ENCODE results near the gene CRADD.
"Not testable (repeated sequence)": the region's sequence is repeated elsewhere in the genome, so short reads cannot be mapped to it uniquely, and the experiment has no call there.

CRADD gene

DNA sequence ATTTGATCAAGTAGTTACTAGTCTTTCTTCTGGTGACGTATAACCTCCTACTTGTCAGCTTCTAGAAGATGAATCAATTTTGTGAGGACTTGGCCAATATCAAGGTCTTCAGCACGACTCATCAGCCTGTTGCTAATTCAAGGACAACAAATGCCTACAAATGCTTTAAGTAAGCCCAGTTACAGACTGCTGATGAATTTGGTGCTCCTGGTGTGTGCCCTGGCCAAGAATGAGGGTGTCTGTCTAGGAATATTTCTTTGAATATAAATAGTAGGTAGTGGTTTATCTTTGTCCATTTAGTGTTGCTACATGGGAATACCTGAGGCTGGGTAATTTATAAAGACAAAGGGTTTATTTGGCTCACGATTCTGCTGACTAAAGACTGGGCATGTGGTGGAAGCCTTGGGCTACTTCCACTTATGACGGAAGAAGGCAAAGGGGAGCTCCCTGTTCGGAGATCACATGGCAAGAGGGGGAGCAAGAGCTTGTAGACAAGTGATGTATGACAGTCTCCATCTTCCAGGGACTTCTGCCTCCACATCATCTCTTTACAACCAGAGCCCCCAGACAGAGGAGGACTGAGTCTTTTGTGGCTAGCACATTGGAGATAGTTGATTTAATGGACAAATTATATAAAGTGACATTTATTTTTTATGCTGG is 180.2 kb downstream of the CRADD start:
- Histone ChIP-seq H3K36me3 (ENCODE audit: control insufficient read depth, insufficient read depth, low read length) (no peaks in the 10 kb centered on the region), H3K27ac (ENCODE audit: insufficient read depth, low read length, poor library complexity, severe bottlenecking) (no peak overlapping the region), H3K4me1 (ENCODE audit: control insufficient read depth, insufficient read depth, low read length, poor library complexity, severe bottlenecking) (no peaks in the 10 kb centered on the region), H3K9me3 (ENCODE audit: control insufficient read depth, low read length) (no peaks in the 10 kb centered on the region), H3K4me3 (ENCODE audit: insufficient read depth, low read depth, low read length, poor library complexity, severe bottlenecking) (no peak overlapping the region), H3K27me3 (replicated peaks; ENCODE audit: control insufficient read depth, insufficient read depth, low read length, poor library complexity, severe bottlenecking) (no peaks in the 10 kb centered on the region)
- DNase-seq: no peak

DNA sequence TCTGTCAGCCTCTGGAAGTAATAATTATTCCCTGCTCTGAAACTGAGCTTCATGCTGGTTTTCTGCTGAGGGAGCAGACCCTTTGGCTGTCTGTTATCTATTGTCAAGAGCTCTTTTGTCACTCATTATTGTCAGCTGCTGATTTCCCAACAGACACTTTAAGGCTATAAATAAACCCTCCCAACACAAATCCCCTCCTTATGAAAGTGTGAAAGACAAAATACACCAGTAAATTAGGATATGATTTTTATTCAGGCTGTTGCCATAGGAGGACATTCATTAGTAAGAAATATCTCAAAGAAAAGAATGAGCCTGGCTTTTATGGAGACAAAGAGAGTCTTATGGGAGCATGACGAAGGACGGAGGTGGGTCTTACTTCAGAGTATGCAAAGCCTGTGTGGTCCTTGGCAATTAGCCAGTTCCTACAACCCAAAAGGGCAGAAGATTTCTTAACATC is 180.8 kb downstream of the CRADD start:
- H3K9me3 ChIP-seq (ENCODE audit: control insufficient read depth, low read length): no peaks in the 10 kb centered on the region
- H3K27me3 ChIP-seq (replicated peaks; ENCODE audit: control insufficient read depth, insufficient read depth, low read length, poor library complexity, severe bottlenecking): no peaks in the 10 kb centered on the region
- H3K4me1 ChIP-seq (ENCODE audit: control insufficient read depth, insufficient read depth, low read length, poor library complexity, severe bottlenecking): no peaks in the 10 kb centered on the region
- H3K36me3 ChIP-seq (ENCODE audit: control insufficient read depth, insufficient read depth, low read length): no peaks in the 10 kb centered on the region
- no peak overlapping the region for H3K4me3 ChIP-seq (ENCODE audit: insufficient read depth, low read depth, low read length, poor library complexity, severe bottlenecking)
- no peak for DNase-seq
- H3K27ac ChIP-seq (ENCODE audit: insufficient read depth, low read length, poor library complexity, severe bottlenecking): no peak overlapping the region

- H3K4me1 ChIP-seq (ENCODE audit: control insufficient read depth, insufficient read depth, low read length, poor library complexity, severe bottlenecking): no peaks in the 10 kb centered on the region
These were observed 183.6 kb downstream of the CRADD start for GRCh38 chr12:93860668-93861373.

DNA sequence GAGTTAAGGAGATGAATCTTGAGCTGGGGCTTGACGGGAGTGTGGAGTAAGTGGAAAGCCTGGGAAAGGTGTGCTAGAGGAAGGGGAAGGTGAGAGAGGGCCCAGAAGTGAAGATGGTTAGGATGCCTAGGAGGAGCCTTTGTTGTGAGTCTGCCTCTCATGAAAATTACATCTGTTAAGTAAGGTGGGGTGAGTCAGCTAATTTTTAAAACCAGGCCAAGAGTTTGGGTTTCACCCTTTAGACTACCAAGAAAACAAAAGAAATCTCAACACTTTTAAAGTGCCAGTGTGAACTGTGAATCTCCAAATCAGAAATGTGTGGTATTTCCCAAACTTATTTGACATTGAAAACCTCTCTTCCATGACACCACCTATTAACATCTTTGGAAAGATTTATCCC is 185.2 kb downstream of the CRADD start:
- DNase-seq: no peak
- peaks cover 7% of the 10 kb centered on the region for H3K9me3 ChIP-seq (ENCODE audit: control insufficient read depth, low read length)
- H3K4me1 ChIP-seq (ENCODE audit: control insufficient read depth, insufficient read depth, low read length, poor library complexity, severe bottlenecking): no peaks in the 10 kb centered on the region
- H3K27me3 ChIP-seq (replicated peaks; ENCODE audit: control insufficient read depth, insufficient read depth, low read length, poor library complexity, severe bottlenecking): no peaks in the 10 kb centered on the region
- H3K36me3 ChIP-seq (ENCODE audit: control insufficient read depth, insufficient read depth, low read length): no peaks in the 10 kb centered on the region
- H3K27ac ChIP-seq (ENCODE audit: insufficient read depth, low read length, poor library complexity, severe bottlenecking): no peak overlapping the region
- H3K4me3 ChIP-seq (ENCODE audit: insufficient read depth, low read depth, low read length, poor library complexity, severe bottlenecking): no peak overlapping the region

More at GRCh38 chr12:93860668-93861373, 183.6 kb downstream of the CRADD start:
- no peaks in the 10 kb centered on the region for H3K36me3 ChIP-seq (ENCODE audit: control insufficient read depth, insufficient read depth, low read length)
- H3K27ac ChIP-seq (ENCODE audit: insufficient read depth, low read length, poor library complexity, severe bottlenecking): no peak overlapping the region
- no peaks in the 10 kb centered on the region for H3K27me3 ChIP-seq (replicated peaks; ENCODE audit: control insufficient read depth, insufficient read depth, low read length, poor library complexity, severe bottlenecking)
- no peaks in the 10 kb centered on the region for H3K9me3 ChIP-seq (ENCODE audit: control insufficient read depth, low read length)
- no peak overlapping the region for H3K4me3 ChIP-seq (ENCODE audit: insufficient read depth, low read depth, low read length, poor library complexity, severe bottlenecking)
- DNase-seq: no peak

DNA sequence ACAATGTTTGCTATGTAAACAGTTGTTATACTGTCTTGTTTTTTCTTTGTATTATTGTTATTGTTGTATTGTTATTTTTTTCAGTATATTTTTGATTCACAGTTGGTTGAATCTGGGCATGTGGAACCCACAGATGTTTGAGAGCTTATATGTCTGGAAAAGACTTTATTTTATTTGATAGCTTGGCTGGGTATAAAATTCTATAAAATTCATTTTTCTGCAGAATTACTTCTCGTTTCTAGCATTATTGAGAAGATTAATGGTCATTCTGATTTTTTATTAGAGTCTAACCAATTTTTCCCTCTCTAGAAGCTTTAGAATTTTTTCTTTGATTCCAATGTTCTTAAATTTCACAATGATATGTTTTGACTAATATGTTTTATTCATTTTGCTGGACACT is 188.6 kb downstream of the CRADD start:
- Histone ChIP-seq H3K4me3 (ENCODE audit: insufficient read depth, low read depth, low read length, poor library complexity, severe bottlenecking) (no peak overlapping the region), H3K36me3 (ENCODE audit: control insufficient read depth, insufficient read depth, low read length) (no peaks in the 10 kb centered on the region), H3K27me3 (replicated peaks; ENCODE audit: control insufficient read depth, insufficient read depth, low read length, poor library complexity, severe bottlenecking) (no peaks in the 10 kb centered on the region), H3K9me3 (ENCODE audit: control insufficient read depth, low read length) (peaks cover 11% of the 10 kb centered on the region), H3K4me1 (ENCODE audit: control insufficient read depth, insufficient read depth, low read length, poor library complexity, severe bottlenecking) (no peaks in the 10 kb centered on the region), H3K27ac (ENCODE audit: insufficient read depth, low read length, poor library complexity, severe bottlenecking) (no peak overlapping the region)
- no peak for DNase-seq

DNA sequence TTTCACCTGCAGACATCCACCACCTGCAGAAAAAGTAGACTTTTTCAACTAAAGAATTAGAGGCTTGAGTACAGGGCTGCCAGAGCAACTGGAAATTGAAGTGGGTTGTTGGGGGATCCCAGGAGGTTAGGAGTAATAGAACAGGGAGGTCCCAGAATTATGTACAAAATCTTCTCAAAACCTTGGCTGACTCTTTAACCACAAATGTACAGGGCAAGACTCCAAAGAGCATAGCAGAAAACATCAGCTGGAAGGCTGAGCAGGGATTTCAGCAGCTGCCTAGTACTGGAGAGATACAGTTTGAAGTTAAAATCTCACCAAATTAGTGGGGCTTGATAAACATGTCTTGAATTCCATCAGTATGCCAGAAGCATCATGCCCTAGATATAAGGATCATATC is 191.6 kb downstream of the CRADD start:
- peaks cover 11% of the 10 kb centered on the region for H3K9me3 ChIP-seq (ENCODE audit: control insufficient read depth, low read length)
- no peak overlapping the region for H3K4me3 ChIP-seq (ENCODE audit: insufficient read depth, low read depth, low read length, poor library complexity, severe bottlenecking)
- H3K27me3 ChIP-seq (replicated peaks; ENCODE audit: control insufficient read depth, insufficient read depth, low read length, poor library complexity, severe bottlenecking): no peaks in the 10 kb centered on the region
- no peak overlapping the region for H3K27ac ChIP-seq (ENCODE audit: insufficient read depth, low read length, poor library complexity, severe bottlenecking)
- H3K4me1 ChIP-seq (ENCODE audit: control insufficient read depth, insufficient read depth, low read length, poor library complexity, severe bottlenecking): no peaks in the 10 kb centered on the region
- no peaks in the 10 kb centered on the region for H3K36me3 ChIP-seq (ENCODE audit: control insufficient read depth, insufficient read depth, low read length)
- no peak for DNase-seq

GRCh38 chr12:93870020-93870795 is 193.0 kb downstream of the CRADD start:
- no peak overlapping the region for H3K4me3 ChIP-seq (ENCODE audit: insufficient read depth, low read depth, low read length, poor library complexity, severe bottlenecking)
- no peaks in the 10 kb centered on the region for H3K36me3 ChIP-seq (ENCODE audit: control insufficient read depth, insufficient read depth, low read length)
- H3K27me3 ChIP-seq (replicated peaks; ENCODE audit: control insufficient read depth, insufficient read depth, low read length, poor library complexity, severe bottlenecking): no peaks in the 10 kb centered on the region
- H3K27ac ChIP-seq (ENCODE audit: insufficient read depth, low read length, poor library complexity, severe bottlenecking): no peak overlapping the region
- DNase-seq: no peak
- no peaks in the 10 kb centered on the region for H3K4me1 ChIP-seq (ENCODE audit: control insufficient read depth, insufficient read depth, low read length, poor library complexity, severe bottlenecking)
- H3K9me3 ChIP-seq (ENCODE audit: control insufficient read depth, low read length): peaks cover 11% of the 10 kb centered on the region

GRCh38 chr12:93871566-93871965 is 194.4 kb downstream of the CRADD start:
- not testable (repeated sequence) for H3K27ac ChIP-seq (ENCODE audit: insufficient read depth, low read length, poor library complexity, severe bottlenecking); H3K27me3 ChIP-seq (replicated peaks; ENCODE audit: control insufficient read depth, insufficient read depth, low read length, poor library complexity, severe bottlenecking); H3K4me1 ChIP-seq (ENCODE audit: control insufficient read depth, insufficient read depth, low read length, poor library complexity, severe bottlenecking); H3K4me3 ChIP-seq (ENCODE audit: insufficient read depth, low read depth, low read length, poor library complexity, severe bottlenecking); H3K36me3 ChIP-seq (ENCODE audit: control insufficient read depth, insufficient read depth, low read length); DNase-seq
- peaks cover 10% of the 10 kb centered on the region for H3K9me3 ChIP-seq (ENCODE audit: control insufficient read depth, low read length)

DNA sequence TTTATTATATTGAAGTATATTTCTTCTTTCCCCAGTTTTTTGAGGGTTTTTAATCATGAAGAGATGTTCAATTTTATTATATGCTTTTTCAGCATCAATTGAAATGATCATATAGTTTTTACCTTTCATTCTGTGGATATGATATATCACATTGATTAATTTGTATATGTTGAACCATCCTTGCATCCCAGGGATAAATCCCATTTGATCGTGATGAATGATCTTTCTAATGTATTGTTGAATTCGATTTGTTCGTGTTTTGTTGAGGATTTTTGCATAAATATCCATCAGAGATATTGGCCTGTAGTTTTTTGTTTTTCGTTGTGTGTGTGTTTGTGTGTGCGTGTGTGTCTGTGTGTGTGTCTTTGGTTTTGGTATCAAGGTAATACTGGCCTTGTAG is 196.4 kb downstream of the CRADD start:
- H3K9me3 ChIP-seq (ENCODE audit: control insufficient read depth, low read length): peaks cover 8% of the 10 kb centered on the region
- H3K4me3 ChIP-seq (ENCODE audit: insufficient read depth, low read depth, low read length, poor library complexity, severe bottlenecking): no peak overlapping the region
- no peak overlapping the region for H3K27ac ChIP-seq (ENCODE audit: insufficient read depth, low read length, poor library complexity, severe bottlenecking)
- H3K36me3 ChIP-seq (ENCODE audit: control insufficient read depth, insufficient read depth, low read length): no peaks in the 10 kb centered on the region
- H3K27me3 ChIP-seq (replicated peaks; ENCODE audit: control insufficient read depth, insufficient read depth, low read length, poor library complexity, severe bottlenecking): no peaks in the 10 kb centered on the region
- H3K4me1 ChIP-seq (ENCODE audit: control insufficient read depth, insufficient read depth, low read length, poor library complexity, severe bottlenecking): no peaks in the 10 kb centered on the region
- DNase-seq: no peak

DNA sequence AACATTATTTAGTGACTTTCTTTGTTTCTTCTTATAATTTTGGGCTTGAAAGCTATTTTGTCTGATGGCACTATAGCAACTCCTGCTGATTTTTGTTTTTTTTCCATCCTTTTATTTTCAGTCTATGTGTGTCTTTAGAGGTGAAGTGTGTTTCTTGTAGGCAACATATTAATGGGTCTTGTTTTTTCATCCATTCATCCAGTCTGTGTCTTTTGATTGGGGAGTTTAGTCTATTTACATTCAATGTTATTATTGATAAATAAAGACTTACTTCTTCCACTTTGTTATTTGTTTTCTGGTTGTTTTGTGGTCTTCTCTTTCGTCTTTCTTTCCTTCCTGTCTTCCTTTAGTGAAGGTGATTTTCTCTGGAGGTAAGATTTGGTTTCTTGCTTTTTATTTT is 198.0 kb downstream of the CRADD start:
- Histone ChIP-seq H3K4me3 (ENCODE audit: insufficient read depth, low read depth, low read length, poor library complexity, severe bottlenecking) (no peak overlapping the region), H3K27me3 (replicated peaks; ENCODE audit: control insufficient read depth, insufficient read depth, low read length, poor library complexity, severe bottlenecking) (no peaks in the 10 kb centered on the region), H3K36me3 (ENCODE audit: control insufficient read depth, insufficient read depth, low read length) (no peaks in the 10 kb centered on the region), H3K9me3 (ENCODE audit: control insufficient read depth, low read length) (peaks cover 3% of the 10 kb centered on the region), H3K27ac (ENCODE audit: insufficient read depth, low read length, poor library complexity, severe bottlenecking) (no peak overlapping the region), H3K4me1 (ENCODE audit: control insufficient read depth, insufficient read depth, low read length, poor library complexity, severe bottlenecking) (no peaks in the 10 kb centered on the region)
- no peak for DNase-seq
